PFSK-1 (cell line): ENCODE data around the gene ABLIM2.

Source experiments
- FOXP2 ChIP-seq: optimal IDR thresholded peaks from 2 replicates; pipeline ENCODE3; 2011; ENCODE audit warnings: borderline replicate concordance, control low read depth, inconsistent platforms; ENCODE audit not compliant: insufficient read depth; ENCODE audit errors: extremely low read length, extremely low read depth
- POLR2AphosphoS5 ChIP-seq: IDR thresholded peaks from 2 replicates; pipeline ENCODE4 v1.6.1; 2012; ENCODE audit warnings: low read depth, mild to moderate bottlenecking, control low read depth, low read length, moderate library complexity
- SIN3A ChIP-seq: IDR thresholded peaks from 2 replicates; pipeline ENCODE4 v1.6.1; 2012; ENCODE audit warnings: mild to moderate bottlenecking, low read length, moderate library complexity, borderline replicate concordance; ENCODE audit not compliant: insufficient read depth
- TAF1 ChIP-seq: IDR thresholded peaks from 2 replicates; pipeline ENCODE4 v1.6.1; 2012; ENCODE audit warnings: low read length, control low read depth, borderline replicate concordance; ENCODE audit not compliant: insufficient read depth
- TF ChIP-seq, protein P1 (sequence below), 2 experiments: IDR thresholded peaks; 2 replicates each; pipeline versions ENCODE4 v1.6.1 to v1.8.0; 2011 to 2012; ENCODE audit warnings: low read depth in 2 of 2, low read length in 2 of 2, control low read depth in 1 of 2, inconsistent platforms in 1 of 2, mild to moderate bottlenecking in 1 of 2, moderate library complexity in 1 of 2; ENCODE audit not compliant: insufficient read depth in 1 of 2

ABLIM2 gene

DNA sequence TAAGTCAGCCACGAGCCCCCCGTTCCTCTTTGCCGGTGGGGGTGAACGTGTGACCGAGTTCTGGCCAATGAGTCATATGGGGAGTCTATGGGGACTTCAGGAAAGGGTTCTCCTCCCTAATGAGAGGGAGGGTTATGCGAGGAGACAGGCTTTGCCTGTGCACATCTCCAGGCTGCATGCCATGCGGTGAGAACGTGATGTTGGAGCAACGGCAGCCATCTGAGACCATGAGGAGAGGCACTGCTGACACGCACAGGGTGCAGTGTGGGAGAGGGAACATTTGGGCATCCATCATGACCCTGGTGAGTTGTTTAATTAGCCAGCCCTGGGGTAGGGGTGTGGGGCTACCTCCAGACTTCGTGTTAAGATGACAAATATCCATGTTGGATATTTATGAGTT lies 55.8 kb downstream of the ABLIM2 start:
- no peak for TF ChIP-seq FOXP2

DNA sequence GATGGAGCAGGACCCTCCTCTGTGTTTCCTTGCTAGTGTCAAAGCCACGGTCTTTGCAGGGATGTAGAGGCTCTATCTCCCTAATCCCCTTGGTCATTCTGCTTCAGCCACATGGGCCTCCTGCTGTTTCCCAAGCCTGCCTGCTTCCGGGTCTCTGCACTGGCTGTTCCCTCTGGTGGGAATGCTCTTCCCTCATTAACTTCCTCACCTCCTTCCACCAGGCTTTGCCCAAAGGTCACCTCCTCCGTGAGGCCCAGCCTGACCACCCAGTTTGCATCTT lies 56.6 kb downstream of the ABLIM2 start:
- no peak for TF ChIP-seq POLR2AphosphoS5
- no peak for TF ChIP-seq SIN3A
- TF ChIP-seq FOXP2 = no peak
- no peak for TF ChIP-seq TAF1

DNA sequence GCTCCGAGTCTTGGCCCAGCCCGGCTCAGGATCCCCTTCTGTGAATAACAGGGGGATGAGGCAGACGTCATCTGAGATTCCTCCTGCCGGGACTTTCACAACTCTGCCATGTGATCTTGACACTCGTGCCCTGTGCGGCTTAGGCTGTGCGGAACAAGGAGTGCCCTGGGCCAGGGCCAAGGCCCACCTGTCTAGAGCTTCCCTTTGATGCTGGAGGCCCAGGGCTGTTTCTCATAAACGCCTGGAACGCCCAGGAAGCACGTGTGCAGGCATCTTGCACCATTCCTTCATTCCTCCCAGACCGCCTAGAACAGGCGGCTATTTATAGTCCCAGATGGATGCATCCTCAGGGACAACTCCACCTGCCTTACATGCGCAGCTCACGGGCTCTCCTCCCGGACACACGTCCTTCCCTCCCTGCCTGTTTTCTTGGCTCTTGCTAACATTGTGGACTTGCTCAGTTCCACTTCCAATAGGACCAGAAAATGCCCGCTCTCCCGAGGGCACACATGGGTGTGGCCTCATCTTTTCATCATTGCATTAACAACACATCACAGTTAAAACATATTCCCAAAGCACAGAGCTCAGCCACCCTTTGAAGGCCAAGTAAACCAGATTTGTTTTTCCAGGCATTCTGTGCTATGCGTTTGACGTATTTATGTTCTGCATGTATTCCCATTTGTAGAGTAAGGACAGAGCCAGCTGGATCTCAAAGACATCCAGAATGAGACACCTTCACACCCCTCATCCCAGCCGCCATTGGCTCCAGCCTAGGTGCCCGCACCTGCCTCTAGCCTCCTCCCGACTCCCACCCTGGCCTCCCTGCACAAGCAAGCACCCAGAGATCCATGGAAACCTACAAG lies 57.2 kb downstream of the ABLIM2 start:
- no peak for TF ChIP-seq POLR2AphosphoS5
- TF ChIP-seq TAF1 = no peak
- TF ChIP-seq, protein P1, sequence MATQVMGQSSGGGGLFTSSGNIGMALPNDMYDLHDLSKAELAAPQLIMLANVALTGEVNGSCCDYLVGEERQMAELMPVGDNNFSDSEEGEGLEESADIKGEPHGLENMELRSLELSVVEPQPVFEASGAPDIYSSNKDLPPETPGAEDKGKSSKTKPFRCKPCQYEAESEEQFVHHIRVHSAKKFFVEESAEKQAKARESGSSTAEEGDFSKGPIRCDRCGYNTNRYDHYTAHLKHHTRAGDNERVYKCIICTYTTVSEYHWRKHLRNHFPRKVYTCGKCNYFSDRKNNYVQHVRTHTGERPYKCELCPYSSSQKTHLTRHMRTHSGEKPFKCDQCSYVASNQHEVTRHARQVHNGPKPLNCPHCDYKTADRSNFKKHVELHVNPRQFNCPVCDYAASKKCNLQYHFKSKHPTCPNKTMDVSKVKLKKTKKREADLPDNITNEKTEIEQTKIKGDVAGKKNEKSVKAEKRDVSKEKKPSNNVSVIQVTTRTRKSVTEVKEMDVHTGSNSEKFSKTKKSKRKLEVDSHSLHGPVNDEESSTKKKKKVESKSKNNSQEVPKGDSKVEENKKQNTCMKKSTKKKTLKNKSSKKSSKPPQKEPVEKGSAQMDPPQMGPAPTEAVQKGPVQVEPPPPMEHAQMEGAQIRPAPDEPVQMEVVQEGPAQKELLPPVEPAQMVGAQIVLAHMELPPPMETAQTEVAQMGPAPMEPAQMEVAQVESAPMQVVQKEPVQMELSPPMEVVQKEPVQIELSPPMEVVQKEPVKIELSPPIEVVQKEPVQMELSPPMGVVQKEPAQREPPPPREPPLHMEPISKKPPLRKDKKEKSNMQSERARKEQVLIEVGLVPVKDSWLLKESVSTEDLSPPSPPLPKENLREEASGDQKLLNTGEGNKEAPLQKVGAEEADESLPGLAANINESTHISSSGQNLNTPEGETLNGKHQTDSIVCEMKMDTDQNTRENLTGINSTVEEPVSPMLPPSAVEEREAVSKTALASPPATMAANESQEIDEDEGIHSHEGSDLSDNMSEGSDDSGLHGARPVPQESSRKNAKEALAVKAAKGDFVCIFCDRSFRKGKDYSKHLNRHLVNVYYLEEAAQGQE (IDR thresholded peaks at IDR 0.05; ENCODE audit: insufficient read depth in 1 of 2, low read depth in 2 of 2, low read length in 2 of 2) = no peak
- no peak for TF ChIP-seq SIN3A
- TF ChIP-seq FOXP2 = no peak

DNA sequence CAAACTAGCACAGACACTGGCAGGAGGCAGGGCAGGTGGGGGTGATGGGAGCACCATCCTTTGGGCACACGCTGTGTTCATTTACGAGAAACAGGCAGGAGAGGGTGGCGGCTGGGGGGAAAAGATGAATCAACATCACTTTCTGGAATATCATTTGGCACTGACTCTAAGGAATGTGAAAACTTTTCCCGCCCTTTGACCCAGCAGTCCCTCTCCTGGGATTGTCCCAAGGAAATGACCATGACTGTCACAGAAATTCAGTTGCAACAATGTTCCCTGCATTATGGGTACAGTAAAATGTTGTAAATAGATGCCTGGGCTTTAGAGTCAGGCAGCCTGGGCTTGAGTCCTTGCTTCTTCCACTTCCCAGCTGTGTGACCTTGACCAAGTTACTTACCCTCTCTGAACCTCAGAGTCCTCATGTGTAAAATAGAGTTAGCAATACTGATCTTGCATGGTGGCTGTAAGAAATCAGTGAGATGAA lies 58.6 kb downstream of the ABLIM2 start:
- TF ChIP-seq, protein P1 (IDR thresholded peaks at IDR 0.05; ENCODE audit: insufficient read depth in 1 of 2, low read depth in 2 of 2, low read length in 2 of 2) = no peak
- TF ChIP-seq TAF1 = no peak
- TF ChIP-seq POLR2AphosphoS5 = no peak
- TF ChIP-seq FOXP2 = no peak

DNA sequence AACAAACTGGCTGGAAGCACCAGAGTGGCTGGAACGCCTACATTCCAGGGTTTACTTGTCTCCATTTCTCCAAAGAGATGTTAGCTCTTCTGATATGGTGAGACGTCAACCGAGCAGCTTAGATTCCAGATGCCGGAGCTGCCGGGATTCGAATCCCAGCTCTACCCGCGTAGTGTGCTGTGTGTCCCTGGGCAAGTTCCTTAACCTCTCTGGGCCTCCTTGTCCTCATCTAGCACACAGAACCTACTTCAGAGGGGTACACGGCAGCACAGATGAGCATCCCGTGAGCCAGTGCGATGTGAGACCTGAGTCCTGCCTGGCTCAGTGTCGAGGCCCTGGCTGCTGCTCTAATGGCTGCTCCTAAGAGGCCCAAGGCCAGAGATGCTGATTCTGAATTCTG lies 60.1 kb downstream of the ABLIM2 start:
- TF ChIP-seq SIN3A = no peak

DNA sequence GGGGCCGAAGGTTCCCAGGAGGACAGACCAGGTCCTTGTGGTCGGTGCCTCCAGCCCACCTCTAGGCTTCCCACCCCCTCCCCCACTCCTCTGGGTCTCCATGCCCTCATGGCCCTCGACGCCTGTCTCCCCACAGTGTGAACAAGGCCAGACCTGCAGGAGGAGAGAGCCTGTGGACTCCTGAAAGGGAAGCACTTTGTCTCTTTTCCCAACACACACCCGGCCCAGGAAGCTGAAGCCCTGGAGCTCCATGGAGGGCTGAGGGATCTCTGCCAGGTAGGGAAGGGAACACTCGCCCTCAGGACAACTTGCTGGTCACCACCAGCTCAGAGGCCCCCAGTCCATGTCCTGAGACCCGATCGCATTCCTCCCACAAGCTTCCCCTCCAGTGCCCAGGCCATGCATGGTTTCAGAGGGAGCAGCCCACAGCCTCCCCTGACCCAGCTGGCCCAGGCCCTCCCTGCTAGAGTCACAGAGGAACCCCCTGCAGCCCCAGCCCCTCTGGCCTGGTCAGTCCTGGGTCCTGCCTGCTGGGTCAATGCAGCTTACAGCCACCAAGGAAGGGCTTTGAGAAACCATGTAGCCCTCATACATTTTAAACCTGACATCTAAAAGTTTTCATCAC lies 60.8 kb downstream of the ABLIM2 start:
- TF ChIP-seq POLR2AphosphoS5 (no peak), FOXP2 (no peak), SIN3A (no peak), TAF1 (no peak)
- TF ChIP-seq, protein P1 (IDR thresholded peaks at IDR 0.05; ENCODE audit: insufficient read depth in 1 of 2, low read depth in 2 of 2, low read length in 2 of 2) = no peak
